Kidney (tissue), 14 donors: ENCODE measurements around the gene MYO7B. TPM values are rescaled to one million over a fixed set of nuclear protein-coding genes. Genes with fewer than 3 reads are reported as not detected.

ENCODE experiments used
- DNase-seq, 5 donors: peaks; one replicate each; pipeline ENCODE4 v3.0.0-alpha.2; 2013 to 2020
- FAIRE-seq: peaks from 2 replicates; lab custom pipeline; 2012; peaks lifted over from hg19 to GRCh38; lab: Jason Lieb, UNC
- H3K27ac ChIP-seq, 2 donors: one replicate each; pipeline ENCODE4 v1.7.0; 2013; ENCODE audit warnings: low read depth in 2 of 2, low read length in 2 of 2, inconsistent platforms in 1 of 2
- H3K27me3 ChIP-seq: one replicate; pipeline ENCODE4 v1.7.1; 2013; ENCODE audit warnings: low read length, inconsistent platforms; ENCODE audit not compliant: control insufficient read depth, insufficient read depth
- H3K36me3 ChIP-seq, 3 donors: one replicate each; pipeline versions ENCODE4 v1.7.0 to v1.7.1; 2013; ENCODE audit warnings: low read length in 3 of 3, control low read depth in 1 of 3, inconsistent platforms in 1 of 3; ENCODE audit not compliant: insufficient read depth in 3 of 3, control insufficient read depth in 2 of 3
- H3K4me1 ChIP-seq, 3 donors: one replicate each; pipeline versions ENCODE4 v1.7.0 to v1.7.1; 2013; ENCODE audit warnings: low read length in 3 of 3, inconsistent platforms in 1 of 3, low read depth in 1 of 3; ENCODE audit not compliant: control insufficient read depth in 2 of 3, insufficient read depth in 2 of 3
- H3K4me3 ChIP-seq, 3 donors: one replicate each; pipeline versions ENCODE4 v1.7.0 to v1.8.1; 2013; ENCODE audit warnings: low read length in 3 of 3, control low read depth in 1 of 3, inconsistent platforms in 1 of 3
- H3K9ac ChIP-seq, 3 donors: one replicate each; pipeline versions ENCODE4 v1.7.0 to v1.7.1; 2013; ENCODE audit warnings: low read length in 3 of 3, control low read depth in 1 of 3, inconsistent platforms in 1 of 3
- H3K9me3 ChIP-seq, 3 donors: one replicate each; pipeline versions ENCODE4 v1.7.0 to v1.7.1; 2013; ENCODE audit warnings: low read length in 3 of 3, control low read depth in 1 of 3, inconsistent platforms in 1 of 3; ENCODE audit not compliant: control insufficient read depth in 2 of 3, insufficient read depth in 1 of 3
- intact Hi-C: fragments of 100-400 bp; cut with DNase I; formaldehyde crosslinking; loops from one replicate; pipeline ENCODE4 v1.11.1; 2022
- polyA plus RNA-seq: library from polyadenylated mRNA; stranded (reverse); fragments of 350-450 nt; fragmentation: Illumina TruSeq; extraction: RNeasy Lipid Tissue Mini Kit (QIAGEN cat#74804); gene quantifications from one replicate; pipeline ENCODE4 v1.2.3, GENCODE V29; 2014; ENCODE audit warnings: low read depth, low replicate concordance; ENCODE audit not compliant: insufficient read depth
- total RNA-seq: library from RNA; stranded (reverse); fragmentation: NEBNext Ultra II Directional; extraction: Animal tissue kit (Norgen Biotek cat#: 25700); gene quantifications from one replicate; pipeline ENCODE4 v1.2.1, GENCODE V29; 2021
- TF ChIP-seq, protein P1 (sequence below): IDR thresholded peaks from 3 replicates; pipeline ENCODE4 v1.5.1; 2012; ENCODE audit warnings: mild to moderate bottlenecking, moderate library complexity, borderline replicate concordance; ENCODE audit not compliant: insufficient read depth; ENCODE audit errors: extremely low read depth
- donor health status: control.
- donor health status: control.
- donor health status: control.
- donor health status: control.
- donor health status: control.
- donor health status: DM: yes; HTN: yes; CAD: no.
- donor health status: Normal renal cell carcinoma (clear cell type).

Gene MYO7B
- total and polyA plus RNA-seq, 2 donors from 2014 or later: 11.0 to 22.2 TPM

DNA sequence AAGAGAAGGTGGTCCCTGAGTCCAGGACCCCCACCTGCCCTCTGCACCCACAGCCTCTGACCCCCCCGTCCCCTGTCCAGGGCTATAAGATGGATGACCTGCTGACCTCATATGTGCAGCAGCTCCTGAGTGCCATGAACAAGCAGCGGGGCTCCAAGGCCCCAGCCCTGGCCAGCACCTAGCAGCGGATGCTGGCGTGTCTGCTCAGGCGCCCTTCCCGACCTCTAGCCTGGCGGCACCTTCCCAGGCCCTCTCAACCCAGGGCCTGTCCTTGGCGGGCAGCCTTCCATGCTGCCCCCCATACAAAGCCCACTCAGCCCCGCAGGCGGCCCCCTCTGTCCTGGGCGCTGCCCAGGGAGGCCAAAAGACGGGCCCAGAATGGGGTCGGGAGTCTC is 101.8 kb downstream of the MYO7B start:
- DNase-seq (no peak), FAIRE-seq (no peak)
- Histone ChIP-seq H3K4me3 (no peak overlapping the region), H3K36me3 (no peaks in the 10 kb centered on the region), H3K9ac (no peak overlapping the region), H3K27ac (peak overlapping the region in 1 of 2 donors; percentile 17), H3K4me1 (peaks cover 0 to 22% (median 0%) of the 10 kb centered on the region in 3 donors), H3K9me3 (no peaks in the 10 kb centered on the region), H3K27me3 (no peaks in the 10 kb centered on the region)
- intact Hi-C loops: no loop called here
- TF ChIP-seq, protein P1, sequence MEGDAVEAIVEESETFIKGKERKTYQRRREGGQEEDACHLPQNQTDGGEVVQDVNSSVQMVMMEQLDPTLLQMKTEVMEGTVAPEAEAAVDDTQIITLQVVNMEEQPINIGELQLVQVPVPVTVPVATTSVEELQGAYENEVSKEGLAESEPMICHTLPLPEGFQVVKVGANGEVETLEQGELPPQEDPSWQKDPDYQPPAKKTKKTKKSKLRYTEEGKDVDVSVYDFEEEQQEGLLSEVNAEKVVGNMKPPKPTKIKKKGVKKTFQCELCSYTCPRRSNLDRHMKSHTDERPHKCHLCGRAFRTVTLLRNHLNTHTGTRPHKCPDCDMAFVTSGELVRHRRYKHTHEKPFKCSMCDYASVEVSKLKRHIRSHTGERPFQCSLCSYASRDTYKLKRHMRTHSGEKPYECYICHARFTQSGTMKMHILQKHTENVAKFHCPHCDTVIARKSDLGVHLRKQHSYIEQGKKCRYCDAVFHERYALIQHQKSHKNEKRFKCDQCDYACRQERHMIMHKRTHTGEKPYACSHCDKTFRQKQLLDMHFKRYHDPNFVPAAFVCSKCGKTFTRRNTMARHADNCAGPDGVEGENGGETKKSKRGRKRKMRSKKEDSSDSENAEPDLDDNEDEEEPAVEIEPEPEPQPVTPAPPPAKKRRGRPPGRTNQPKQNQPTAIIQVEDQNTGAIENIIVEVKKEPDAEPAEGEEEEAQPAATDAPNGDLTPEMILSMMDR: no peak

DNA sequence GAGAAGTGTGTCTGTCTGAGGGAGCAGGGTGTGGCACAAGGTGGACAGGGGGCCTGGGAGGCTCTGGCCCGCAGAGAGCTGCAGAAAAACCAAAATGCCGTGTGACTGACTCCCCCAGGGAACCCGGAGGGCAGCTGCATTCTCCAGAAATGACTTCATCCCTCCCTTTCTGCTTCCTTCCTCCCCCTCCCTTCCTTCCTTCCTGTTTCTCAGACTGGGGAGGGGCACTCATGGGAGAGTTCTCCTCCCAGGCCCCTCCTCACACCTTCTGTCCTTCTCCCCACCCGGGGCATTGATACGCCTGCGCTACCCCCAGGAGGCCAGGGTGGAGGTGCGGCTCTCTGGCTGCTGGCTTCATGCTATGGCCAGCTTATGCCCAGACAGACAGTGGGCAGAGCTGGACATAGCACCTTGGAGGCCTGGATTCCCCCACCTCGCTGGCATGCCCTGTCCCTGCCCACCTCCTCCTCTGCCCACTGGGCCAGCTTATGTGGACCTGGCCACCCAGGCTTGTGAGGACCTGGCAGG is 102.3 kb downstream of the MYO7B start:
- H3K9me3 ChIP-seq: no peaks in the 10 kb centered on the region
- H3K4me3 ChIP-seq: no peak overlapping the region
- H3K4me1 ChIP-seq: peaks cover 0 to 22% (median 0%) of the 10 kb centered on the region in 3 donors
- FAIRE-seq: no peak
- DNase-seq: peak in 4 of 5 donors; percentile 67 to 92 (median 80)
- intact Hi-C loops: no loop called here
- H3K9ac ChIP-seq: no peak overlapping the region
- H3K27me3 ChIP-seq: no peaks in the 10 kb centered on the region
- TF ChIP-seq, protein P1: no peak
- peak overlapping the region in 1 of 2 donors; percentile 79 for H3K27ac ChIP-seq
- H3K36me3 ChIP-seq: no peaks in the 10 kb centered on the region

DNA sequence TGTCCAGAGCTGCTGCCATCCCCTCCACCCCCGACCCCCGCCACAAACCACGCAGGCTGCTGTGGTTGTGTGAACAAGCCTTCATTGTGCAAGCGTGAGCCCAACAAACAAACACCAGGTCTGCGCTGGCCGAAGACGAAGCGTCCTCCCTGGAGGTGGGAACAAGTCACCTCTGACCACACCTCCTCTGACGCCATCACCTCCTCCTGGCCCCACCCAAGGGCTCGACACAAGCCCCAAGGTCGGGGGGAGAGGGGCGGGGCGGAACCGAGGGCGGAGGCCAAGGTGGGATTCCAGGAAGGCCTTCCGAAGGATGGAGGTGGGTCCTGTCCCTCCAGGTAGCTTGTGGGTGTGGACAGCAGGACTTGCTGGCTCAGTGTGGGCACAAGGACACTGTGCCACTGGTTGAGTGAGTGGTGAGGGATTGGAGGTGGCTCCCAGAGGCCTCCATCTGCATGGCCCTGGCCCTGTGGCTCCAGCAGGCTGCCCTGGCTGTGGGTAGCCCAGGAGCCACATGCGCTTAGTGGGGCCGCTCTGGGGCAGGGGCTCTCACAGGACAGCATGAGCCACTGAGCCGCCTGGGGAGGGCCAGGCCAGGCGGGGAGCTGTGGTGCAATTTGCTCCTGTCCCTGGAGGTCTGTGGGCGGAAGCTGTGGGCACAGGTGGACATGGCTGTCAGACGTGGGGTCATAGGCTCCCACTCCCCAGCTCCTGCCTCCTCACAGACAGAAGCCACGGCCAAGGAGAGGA is 103.1 kb downstream of the MYO7B start:
- Histone ChIP-seq H3K9ac (no peak overlapping the region), H3K27ac (peak overlapping the region in 1 of 2 donors; percentile 79), H3K4me1 (peaks cover 0 to 22% (median 0%) of the 10 kb centered on the region in 3 donors), H3K9me3 (no peaks in the 10 kb centered on the region), H3K27me3 (no peaks in the 10 kb centered on the region), H3K36me3 (no peaks in the 10 kb centered on the region), H3K4me3 (no peak overlapping the region)
- TF ChIP-seq, protein P1: no peak
- DNase-seq (no peak), FAIRE-seq (no peak)
- intact Hi-C loops: no loop called here
